Sigmoid colon (tissue), 7 donors: Measurements from ENCODE around the gene PTCD2. TPM values are rescaled to one million over a fixed set of nuclear protein-coding genes. Genes with fewer than 3 reads are reported as not detected.

Experiments used
- DNase-seq: peaks from one replicate; pipeline ENCODE4 v3.0.0-alpha.2; 2019
- H3K27ac ChIP-seq, 4 donors: fragments of 200-600 bp; sonication (generic); one replicate each; pipeline ENCODE4 v1.5.1; 2016 to 2019; ENCODE audit warnings: mild to moderate bottlenecking in 1 of 4
- H3K27me3 ChIP-seq, 3 donors: fragments of 200-600 bp; sonication (generic); one replicate each; pipeline ENCODE4 v1.5.1; 2019; ENCODE audit warnings: mild to moderate bottlenecking in 1 of 3
- H3K36me3 ChIP-seq, 4 donors: fragments of 200-600 bp; sonication (generic); one replicate each; pipeline ENCODE4 v1.5.1; 2016 to 2019
- H3K4me1 ChIP-seq, 4 donors: fragments of 200-600 bp; sonication (generic); one replicate each; pipeline ENCODE4 v1.5.1; 2017 to 2019
- H3K4me3 ChIP-seq, 4 donors: fragments of 200-600 bp; sonication (generic); one replicate each; pipeline ENCODE4 v1.5.1; 2017 to 2019; ENCODE audit warnings: mild to moderate bottlenecking in 2 of 4, moderate library complexity in 1 of 4
- H3K9me3 ChIP-seq, 4 donors: fragments of 200-600 bp in 3 of 4; sonication (generic) in 3 of 4; one replicate each; pipeline versions ENCODE4 v1.5.1 to v1.6.1; 2013 to 2019
- EP300 ChIP-seq, 4 donors: sonication (generic); formaldehyde crosslinking; IDR thresholded peaks; one replicate each; pipeline ENCODE4 v1.6.1; 2017; ENCODE audit warnings: antibody characterized with exemption in 4 of 4
- POLR2A ChIP-seq, 2 donors: fragments of 450-650 bp; IDR thresholded peaks; one replicate each; pipeline ENCODE4 v1.6.1; 2016; ENCODE audit warnings: antibody characterized with exemption in 2 of 2, mild to moderate bottlenecking in 2 of 2, moderate library complexity in 2 of 2
- POLR2AphosphoS5 ChIP-seq, 4 donors: sonication (generic); formaldehyde crosslinking; IDR thresholded peaks; one replicate each; pipeline ENCODE4 v1.6.1; 2017; ENCODE audit warnings: antibody characterized with exemption in 4 of 4
- WGBS, 2 donors: extraction: QIAGEN DNeasy Blood & Tissue Kit; methylation state at CpG; one replicate each; pipeline ENCODE4 v1.1.7; 2013; 5-methylcytosine and 5-hydroxymethylcytosine counted together
- intact Hi-C: fragments of 100-400 bp; cut with DNase I; formaldehyde crosslinking; loops from one replicate; pipeline ENCODE4 v1.15.1; 2023
- polyA plus RNA-seq, 3 donors: library from polyadenylated mRNA; stranded (reverse); fragments of 200-250 nt; gene quantifications; one replicate each; pipeline ENCODE4 v1.2.3, GENCODE V29; 2013
- total RNA-seq, 4 donors: library from RNA; depleted of rRNA; stranded (reverse); fragments of >200 nt; gene quantifications; one replicate each; pipeline ENCODE4 v1.1.0, GENCODE V29; 2016
- TF ChIP-seq, protein P1 (sequence below), 4 experiments: fragments of 450-650 bp in 3 of 4; fragments of 200-600 bp in 1 of 4; IDR thresholded peaks; one replicate each; pipeline ENCODE4 v1.5.1; 2016 to 2019; ENCODE audit warnings: antibody characterized with exemption in 4 of 4, mild to moderate bottlenecking in 3 of 4, moderate library complexity in 2 of 4
- donor health status: healthy with polysubstance abuse.
- donor health status: Bipolar disorder and iron deficiency.
- donor health status: healthy.

PTCD2 gene
- total and polyA plus RNA-seq, 7 donors = 0.60 to 12.7 (median 5.4) TPM

GRCh38 chr5:72383280-72383679, 63.1 kb downstream of the PTCD2 start:
- intact Hi-C loops = no loop called here
- no peak for TF ChIP-seq EP300 (IDR thresholded peaks at IDR 0.05)
- no peak for TF ChIP-seq POLR2A (IDR thresholded peaks at IDR 0.05)
- no peak for TF ChIP-seq POLR2AphosphoS5 (IDR thresholded peaks at IDR 0.05)
- TF ChIP-seq, protein P1, sequence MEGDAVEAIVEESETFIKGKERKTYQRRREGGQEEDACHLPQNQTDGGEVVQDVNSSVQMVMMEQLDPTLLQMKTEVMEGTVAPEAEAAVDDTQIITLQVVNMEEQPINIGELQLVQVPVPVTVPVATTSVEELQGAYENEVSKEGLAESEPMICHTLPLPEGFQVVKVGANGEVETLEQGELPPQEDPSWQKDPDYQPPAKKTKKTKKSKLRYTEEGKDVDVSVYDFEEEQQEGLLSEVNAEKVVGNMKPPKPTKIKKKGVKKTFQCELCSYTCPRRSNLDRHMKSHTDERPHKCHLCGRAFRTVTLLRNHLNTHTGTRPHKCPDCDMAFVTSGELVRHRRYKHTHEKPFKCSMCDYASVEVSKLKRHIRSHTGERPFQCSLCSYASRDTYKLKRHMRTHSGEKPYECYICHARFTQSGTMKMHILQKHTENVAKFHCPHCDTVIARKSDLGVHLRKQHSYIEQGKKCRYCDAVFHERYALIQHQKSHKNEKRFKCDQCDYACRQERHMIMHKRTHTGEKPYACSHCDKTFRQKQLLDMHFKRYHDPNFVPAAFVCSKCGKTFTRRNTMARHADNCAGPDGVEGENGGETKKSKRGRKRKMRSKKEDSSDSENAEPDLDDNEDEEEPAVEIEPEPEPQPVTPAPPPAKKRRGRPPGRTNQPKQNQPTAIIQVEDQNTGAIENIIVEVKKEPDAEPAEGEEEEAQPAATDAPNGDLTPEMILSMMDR (IDR thresholded peaks at IDR 0.05) = no peak
- WGBS, 2 donors = 75 to 78% methylated on average over 7 of the region's 7 CpGs
- no peaks in the 10 kb centered on the region for H3K36me3 ChIP-seq
- peak overlapping the region in 3 of 4 donors; percentile 30 to 48 (median 47) for H3K27ac ChIP-seq
- H3K4me3 ChIP-seq = no peak overlapping the region
- DNase-seq = no peak
- H3K27me3 ChIP-seq = no peaks in the 10 kb centered on the region
- no peaks in the 10 kb centered on the region for H3K9me3 ChIP-seq
- H3K4me1 ChIP-seq = peaks cover 0 to 44% (median 28%) of the 10 kb centered on the region in 4 donors

- intact Hi-C loops = no loop called here
- Histone ChIP-seq H3K9me3 (no peaks in the 10 kb centered on the region), H3K4me1 (peaks cover 0 to 44% (median 30%) of the 10 kb centered on the region in 4 donors), H3K4me3 (no peak overlapping the region), H3K36me3 (no peaks in the 10 kb centered on the region), H3K27ac (peak overlapping the region in 3 of 4 donors; percentile 30 to 48 (median 47)), H3K27me3 (no peaks in the 10 kb centered on the region)
- WGBS, 2 donors = 75 to 87% methylated on average over 2 of the region's 2 CpGs
- DNase-seq = no peak
- TF ChIP-seq POLR2A (IDR thresholded peaks at IDR 0.05) (no peak), EP300 (IDR thresholded peaks at IDR 0.05) (no peak), POLR2AphosphoS5 (IDR thresholded peaks at IDR 0.05) (no peak)
- TF ChIP-seq, protein P1 (IDR thresholded peaks at IDR 0.05) = no peak
Measured at GRCh38 chr5:72383726-72384125, 63.6 kb downstream of the PTCD2 start.

- WGBS, 2 donors = 70 to 96% methylated on average over 1 of the region's 1 CpG
- H3K27ac ChIP-seq = peak overlapping the region in 1 of 4 donors; percentile 56
- no peak overlapping the region for H3K4me3 ChIP-seq
- peaks cover 0 to 55% (median 38%) of the 10 kb centered on the region in 4 donors for H3K4me1 ChIP-seq
- H3K36me3 ChIP-seq = no peaks in the 10 kb centered on the region
- no peak for DNase-seq
- TF ChIP-seq EP300 (IDR thresholded peaks at IDR 0.05) (no peak), POLR2AphosphoS5 (IDR thresholded peaks at IDR 0.05) (no peak), POLR2A (IDR thresholded peaks at IDR 0.05) (no peak)
- TF ChIP-seq, protein P1 (IDR thresholded peaks at IDR 0.05) = no peak
- no peaks in the 10 kb centered on the region for H3K27me3 ChIP-seq
- no peaks in the 10 kb centered on the region for H3K9me3 ChIP-seq
- intact Hi-C loops = no loop called here
Measured at GRCh38 chr5:72386639-72387038, 66.5 kb downstream of the PTCD2 start.

DNA sequence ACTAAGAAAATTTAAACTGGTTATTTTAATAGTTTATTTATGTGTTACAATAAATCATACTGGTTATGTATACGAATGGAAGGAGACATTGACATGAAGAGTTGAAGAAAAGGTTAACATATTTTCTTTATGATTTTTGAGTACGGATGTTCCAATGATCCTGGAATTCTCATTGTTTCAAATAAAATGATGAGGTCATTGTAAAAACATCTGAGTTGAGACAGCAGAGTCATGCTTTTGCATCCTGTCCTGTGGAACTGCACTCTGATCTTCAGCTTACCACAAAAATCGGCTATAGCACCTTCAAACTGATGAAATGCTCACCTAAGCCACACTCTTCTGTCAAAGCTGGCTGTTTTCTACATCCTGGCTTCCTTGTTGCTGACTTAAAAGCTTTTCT, 67.8 kb downstream of the PTCD2 start:
- no peak for DNase-seq
- H3K27me3 ChIP-seq = no peaks in the 10 kb centered on the region
- intact Hi-C loops = no loop called here
- no peak overlapping the region for H3K4me3 ChIP-seq
- 63 to 72% methylated on average over 3 of the region's 3 CpGs for WGBS, 2 donors
- no peaks in the 10 kb centered on the region for H3K36me3 ChIP-seq
- no peak for TF ChIP-seq EP300 (IDR thresholded peaks at IDR 0.05)
- TF ChIP-seq POLR2AphosphoS5 (IDR thresholded peaks at IDR 0.05) = peak in 1 of 4 donors; percentile 21
- TF ChIP-seq, protein P1 (IDR thresholded peaks at IDR 0.05) = no peak
- no peak for TF ChIP-seq POLR2A (IDR thresholded peaks at IDR 0.05)
- peaks cover 0 to 68% (median 51%) of the 10 kb centered on the region in 4 donors for H3K4me1 ChIP-seq
- H3K27ac ChIP-seq = peak overlapping the region in 3 of 4 donors; percentile 20 to 56 (median 48)
- no peaks in the 10 kb centered on the region for H3K9me3 ChIP-seq

- Histone ChIP-seq H3K36me3 (no peaks in the 10 kb centered on the region), H3K9me3 (no peaks in the 10 kb centered on the region), H3K27me3 (no peaks in the 10 kb centered on the region), H3K4me1 (peaks cover 0 to 62% (median 47%) of the 10 kb centered on the region in 4 donors), H3K27ac (peak overlapping the region in 3 of 4 donors; percentile 20 to 56 (median 48)), H3K4me3 (no peak overlapping the region)
- DNase-seq = no peak
- TF ChIP-seq POLR2AphosphoS5 (IDR thresholded peaks at IDR 0.05) (no peak), POLR2A (IDR thresholded peaks at IDR 0.05) (no peak), EP300 (IDR thresholded peaks at IDR 0.05) (no peak)
- TF ChIP-seq, protein P1 (IDR thresholded peaks at IDR 0.05) = no peak
- WGBS, 2 donors = 87 to 89% methylated on average over 8 of the region's 8 CpGs
- intact Hi-C loops = no loop called here
Measured at GRCh38 chr5:72388646-72389045, 68.5 kb downstream of the PTCD2 start.
